ENCODE results near the gene TMEM150C.
"Not testable (repeated sequence)": the region's sequence is repeated elsewhere in the genome, so short reads cannot be mapped to it uniquely, and the experiment has no call there.

TMEM150C gene

DNA sequence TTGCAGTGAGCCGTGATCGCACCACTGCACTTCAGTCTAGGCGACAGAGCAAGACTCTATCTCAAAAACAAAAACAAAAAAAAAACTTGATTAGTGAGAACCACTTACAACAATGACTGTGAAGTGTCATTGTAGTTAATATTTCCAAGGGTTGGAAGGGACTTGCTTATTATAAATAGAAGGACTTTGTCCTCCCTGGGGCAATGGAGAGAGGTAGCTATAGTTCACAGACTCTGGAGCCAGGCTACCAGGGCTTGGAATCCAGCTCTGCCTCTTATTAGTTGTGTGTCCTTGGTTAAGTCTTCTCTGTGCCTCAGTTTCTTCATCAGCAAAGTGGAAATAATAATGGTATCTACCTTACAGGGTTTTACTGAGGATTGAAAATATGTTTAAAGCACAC, 51.6 kb downstream of the TMEM150C start:
- DNase-seq: no peak

DNA sequence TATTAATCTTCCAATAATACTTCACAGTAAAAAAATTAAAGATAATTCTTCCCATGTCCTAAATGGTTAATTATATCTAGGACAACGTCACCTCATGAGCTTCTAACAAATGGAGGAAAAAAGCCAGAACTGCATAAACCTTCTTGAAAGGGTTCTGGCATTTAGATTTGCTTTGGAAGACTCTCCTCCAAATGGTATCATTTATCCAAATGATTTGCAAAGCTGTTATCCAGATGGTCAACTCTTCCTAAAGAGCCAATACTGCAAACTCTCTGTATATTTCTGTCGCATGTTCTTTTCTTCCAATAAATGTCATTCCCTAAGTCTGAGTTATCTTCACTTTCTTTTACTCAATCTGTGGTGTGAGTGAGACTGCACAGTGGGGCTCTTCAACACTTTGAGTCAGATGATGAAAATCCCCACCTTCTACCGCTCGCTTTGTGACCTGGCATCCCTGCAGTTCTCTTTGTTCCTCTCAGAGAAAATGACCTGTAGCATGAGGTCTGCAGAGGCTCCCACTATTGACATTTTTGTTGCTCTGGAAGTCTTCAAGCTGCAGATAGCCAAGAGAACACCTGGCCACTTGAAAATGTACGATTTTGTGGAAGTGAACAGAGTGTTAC, 52.9 kb downstream of the TMEM150C start:
- no peak for DNase-seq

GRCh38 chr4:82508011-82508410, 53.8 kb downstream of the TMEM150C start:
- DNase-seq: no peak

- no peak for DNase-seq
These were observed 60.7 kb downstream of the TMEM150C start for GRCh38 chr4:82501154-82501442.

- DNase-seq: no peak
These were observed 61.2 kb downstream of the TMEM150C start for GRCh38 chr4:82500435-82501153.

- no peak for DNase-seq
These were observed 61.9 kb downstream of the TMEM150C start for GRCh38 chr4:82499738-82500434.

DNA sequence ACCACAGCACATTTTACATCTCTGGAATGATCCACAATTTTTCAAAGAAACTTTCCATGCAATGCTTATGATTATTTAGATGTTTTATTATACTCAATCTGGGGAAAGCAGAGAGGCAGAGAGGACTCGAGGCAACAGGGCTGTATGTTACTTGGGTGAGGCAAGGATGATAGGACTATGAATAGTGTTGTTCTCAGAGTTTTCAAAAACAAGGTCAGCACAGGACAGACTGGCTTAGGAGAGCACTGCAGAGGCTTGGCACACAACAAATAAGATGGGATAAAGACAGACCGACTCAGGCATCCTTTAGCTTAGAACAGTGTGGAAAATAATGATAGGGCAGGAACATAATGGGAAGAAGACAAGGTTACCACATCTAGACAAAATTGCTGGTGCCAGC, 65.4 kb downstream of the TMEM150C start:
- no peak for DNase-seq

- no peak for DNase-seq
These were observed 66.1 kb downstream of the TMEM150C start for GRCh38 chr4:82495666-82496065.

GRCh38 chr4:82493721-82494425, 67.9 kb downstream of the TMEM150C start:
- no peak for DNase-seq

GRCh38 chr4:82491251-82491960, 70.4 kb downstream of the TMEM150C start:
- DNase-seq: no peak

GRCh38 chr4:82489987-82490386, 71.8 kb downstream of the TMEM150C start:
- DNase-seq: no peak

DNA sequence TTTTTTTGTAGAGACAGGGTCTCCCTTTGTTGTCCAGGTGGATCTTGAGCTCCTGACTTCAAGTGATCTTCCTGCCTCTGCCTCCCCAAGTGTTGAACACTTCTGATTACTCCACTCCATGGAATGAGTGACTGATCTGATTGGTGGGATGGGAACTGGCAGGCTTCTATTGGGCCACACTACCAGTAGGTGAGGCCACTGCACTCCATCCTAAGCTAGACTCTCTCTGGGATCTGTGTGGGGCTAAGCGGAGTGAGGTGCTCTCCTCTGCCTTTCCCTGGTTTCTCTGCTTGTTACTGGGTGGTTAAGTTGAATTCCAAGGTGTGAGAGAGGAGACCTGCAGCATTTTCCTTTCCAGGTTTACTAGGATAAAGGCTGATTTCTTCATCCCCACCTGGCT, 72.7 kb downstream of the TMEM150C start:
- no peak for DNase-seq

GRCh38 chr4:82484996-82485783, 76.6 kb downstream of the TMEM150C start:
- no peak for DNase-seq

- DNase-seq: no peak
These were observed 79.4 kb downstream of the TMEM150C start for GRCh38 chr4:82482387-82482786.

DNA sequence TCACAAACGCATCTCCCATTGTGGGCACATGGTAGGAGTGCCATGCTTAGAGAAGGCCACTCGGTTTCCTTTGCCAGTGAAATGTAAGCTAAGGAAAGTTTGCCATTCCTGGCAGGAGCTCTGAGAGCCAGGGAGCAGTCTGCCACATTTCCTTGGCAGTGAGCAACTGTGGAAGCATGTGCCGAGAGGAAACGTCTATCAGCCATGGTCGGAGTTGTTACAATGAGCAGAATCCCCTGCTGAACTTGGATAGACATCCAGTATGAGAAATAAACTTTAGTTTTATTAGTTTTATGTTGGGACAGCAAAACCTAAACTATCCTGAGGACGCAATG, 80.3 kb downstream of the TMEM150C start:
- no peak for DNase-seq

GRCh38 chr4:82480771-82481505, 80.8 kb downstream of the TMEM150C start:
- no peak for DNase-seq

DNA sequence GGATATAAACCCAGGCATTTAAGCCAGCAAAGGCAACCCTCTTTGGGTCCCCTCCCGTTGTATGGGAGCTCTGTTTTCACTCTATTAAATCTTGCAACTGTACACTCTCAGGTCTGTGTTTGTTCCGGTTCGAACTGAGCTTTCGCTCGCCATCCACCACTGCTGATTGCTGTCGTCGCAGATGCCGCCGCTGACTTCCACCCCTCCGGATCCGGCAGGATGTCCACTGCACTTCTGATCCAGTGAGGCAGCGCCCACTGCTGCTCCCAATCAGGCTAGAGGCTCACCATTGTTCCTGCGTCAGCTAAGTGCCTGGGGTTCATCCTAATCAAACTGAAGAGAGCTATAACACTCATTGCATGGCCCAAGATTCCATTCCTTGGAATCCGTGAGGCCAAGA, 82.2 kb downstream of the TMEM150C start:
- DNase-seq: no peak

- DNase-seq: not testable (repeated sequence)
These were observed 84.3 kb downstream of the TMEM150C start for GRCh38 chr4:82477469-82477868.

DNA sequence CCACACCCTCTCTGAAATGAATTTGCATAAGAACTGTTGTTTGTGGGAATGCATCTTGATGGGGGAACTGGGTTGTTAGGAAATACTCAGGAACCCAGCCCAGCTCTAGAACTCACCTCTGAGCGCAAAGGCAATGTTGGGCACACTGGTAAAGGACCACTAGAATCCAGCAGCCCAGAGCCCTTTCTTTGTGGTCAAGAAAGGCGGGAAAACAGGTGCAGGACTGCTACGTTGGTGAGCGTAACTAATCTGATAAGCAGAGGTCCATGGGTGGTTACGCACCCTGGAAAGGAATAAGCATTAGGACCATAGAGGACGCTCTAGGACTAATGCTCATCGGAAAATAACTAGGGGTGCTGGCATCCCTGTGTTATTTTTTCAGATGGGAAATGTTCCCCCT, 85.9 kb downstream of the TMEM150C start:
- not testable (repeated sequence) for DNase-seq

GRCh38 chr4:82473621-82474164, 88.1 kb downstream of the TMEM150C start:
- no peak for DNase-seq

- DNase-seq: not testable (repeated sequence)
These were observed 88.7 kb downstream of the TMEM150C start for GRCh38 chr4:82473080-82473479.
